Right lobe of liver (tissue), 4 donors: ENCODE data around the gene ANKEF1.

Experiments used
- CTCF ChIP-seq, 4 donors: fragments of 200-600 bp in 3 of 4; fragments of 450-650 bp in 1 of 4; IDR thresholded peaks; one replicate each; pipeline versions ENCODE4 v1.5.1 to v1.8.0; 2016 to 2022; ENCODE audit warnings: antibody characterized with exemption in 4 of 4, mild to moderate bottlenecking in 2 of 4
- POLR2A ChIP-seq: fragments of 450-650 bp; IDR thresholded peaks from one replicate; pipeline ENCODE4 v1.6.1; 2017; ENCODE audit warnings: antibody characterized with exemption, mild to moderate bottlenecking
- donor health status: DM: no; HTN: no; CAD: no.
- donor health status: DM: no; HTN: no; CAD: no.
- donor health status: DM: no; HTN: yes; CAD: no.

- TF ChIP-seq CTCF (IDR thresholded peaks at IDR 0.05), result no peak
- TF ChIP-seq POLR2A, result no peak
Measured at GRCh38 chr20:9994676-9995075, 40.1 kb upstream of the ANKEF1 start.
